Neuronal stem cell (in vitro differentiated cells): ENCODE results near the gene OR2V1.

ENCODE experiments used
- DNase-seq: peaks from one replicate; pipeline ENCODE4 v3.0.0-alpha.2; 2013; ENCODE audit warnings: low spot score
- H2AFZ ChIP-seq: one replicate; pipeline ENCODE4 v1.6.1; 2013; ENCODE audit warnings: mild to moderate bottlenecking, low read length, inconsistent platforms
- H2AK5ac ChIP-seq: 2 replicates; pipeline ENCODE4 v1.6.1; 2013; ENCODE audit warnings: low read depth, mild to moderate bottlenecking, inconsistent platforms, low read length, moderate library complexity, mixed read lengths
- H2BK120ac ChIP-seq: 2 replicates; pipeline ENCODE4 v1.6.1; 2013; ENCODE audit warnings: low read depth, mild to moderate bottlenecking, inconsistent platforms, low read length, moderate library complexity, mixed read lengths
- H2BK12ac ChIP-seq: one replicate; pipeline ENCODE4 v1.6.1; 2013; ENCODE audit warnings: low read length, inconsistent platforms
- H2BK15ac ChIP-seq: 2 replicates; pipeline ENCODE4 v1.6.1; 2013; ENCODE audit warnings: mild to moderate bottlenecking, low read length, inconsistent platforms, mixed read lengths
- H2BK5ac ChIP-seq: one replicate; pipeline ENCODE4 v1.6.1; 2013; ENCODE audit warnings: inconsistent platforms, mild to moderate bottlenecking, low read length, moderate library complexity
- H3K14ac ChIP-seq: one replicate; pipeline ENCODE4 v1.6.1; 2013; ENCODE audit warnings: low read length, inconsistent platforms
- H3K18ac ChIP-seq: 2 replicates; pipeline ENCODE4 v1.6.1; 2013; ENCODE audit warnings: low read length, inconsistent platforms
- H3K23ac ChIP-seq: 2 replicates; pipeline ENCODE4 v1.6.1; 2013; ENCODE audit warnings: low read depth, mild to moderate bottlenecking, mixed read lengths, low read length, inconsistent platforms; ENCODE audit not compliant: poor library complexity
- H3K27ac ChIP-seq: replicated peaks from 3 replicates; pipeline ENCODE4 v1.5.1; 2013; ENCODE audit warnings: low read length, inconsistent platforms
- H3K27me3 ChIP-seq, 3 experiments: 2 replicates each; pipeline ENCODE4 v1.6.1; 2013; ENCODE audit warnings: low read length in 3 of 3, mild to moderate bottlenecking in 2 of 3, inconsistent platforms in 1 of 3, low read depth in 1 of 3, mixed read lengths in 1 of 3, moderate library complexity in 1 of 3; ENCODE audit not compliant: control insufficient read depth in 3 of 3, insufficient read depth in 3 of 3
- H3K36me3 ChIP-seq, 2 donors: replicated peaks in 1 of 2; 2 replicates each; pipeline ENCODE4 v1.6.1; 2013; ENCODE audit warnings: low read length in 2 of 2; ENCODE audit not compliant: control insufficient read depth in 2 of 2, insufficient read depth in 2 of 2
- H3K4ac ChIP-seq: 2 replicates; pipeline ENCODE4 v1.6.1; 2013; ENCODE audit warnings: inconsistent platforms, mild to moderate bottlenecking, low read length, moderate library complexity
- H3K4me1 ChIP-seq, 2 donors: 1 replicate in 1 of 2; 2 replicates in 1 of 2; pipeline ENCODE4 v1.6.1; 2013; ENCODE audit warnings: low read length in 2 of 2, low read depth in 1 of 2; ENCODE audit not compliant: control insufficient read depth in 2 of 2, insufficient read depth in 1 of 2
- H3K4me2 ChIP-seq: one replicate; pipeline ENCODE4 v1.6.1; 2013; ENCODE audit warnings: mild to moderate bottlenecking, low read length, inconsistent platforms; ENCODE audit not compliant: insufficient read depth, poor library complexity, severe bottlenecking
- H3K4me3 ChIP-seq, 2 donors: 2 replicates each; pipeline ENCODE4 v1.5.1; 2013; ENCODE audit warnings: low read length in 2 of 2, mild to moderate bottlenecking in 2 of 2, inconsistent platforms in 1 of 2, moderate library complexity in 1 of 2
- H3K79me1 ChIP-seq: one replicate; pipeline ENCODE4 v1.6.1; 2013; ENCODE audit warnings: low read depth, mild to moderate bottlenecking, inconsistent platforms, low read length, moderate library complexity
- H3K9ac ChIP-seq: one replicate; pipeline ENCODE4 v1.6.1; 2013; ENCODE audit warnings: mild to moderate bottlenecking, low read depth, low read length, inconsistent platforms; ENCODE audit not compliant: poor library complexity
- H3K9me3 ChIP-seq, 2 donors: replicated peaks in 1 of 2; 2 replicates each; pipeline versions ENCODE3 to v1.6.1; 2013; ENCODE audit warnings: low read length in 2 of 2, mild to moderate bottlenecking in 2 of 2, inconsistent platforms in 1 of 2, low read depth in 1 of 2, mixed read lengths in 1 of 2, moderate library complexity in 1 of 2; ENCODE audit not compliant: control insufficient read depth in 2 of 2, insufficient read depth in 1 of 2
- H4K8ac ChIP-seq: one replicate; pipeline ENCODE4 v1.6.1; 2013; ENCODE audit warnings: low read depth, mild to moderate bottlenecking, inconsistent platforms, low read length, moderate library complexity
- H4K91ac ChIP-seq: one replicate; pipeline ENCODE4 v1.6.1; 2013; ENCODE audit warnings: low read length, low read depth, mild to moderate bottlenecking, inconsistent platforms; ENCODE audit not compliant: poor library complexity
- WGBS, 2 donors: extraction: QIAGEN DNeasy Blood & Tissue Kit; methylation state at CpG; one replicate each; pipeline ENCODE4 v1.1.7; 2013; ENCODE audit warnings: missing lambda C conversion rate in 2 of 2, mixed read lengths in 1 of 2; ENCODE audit not compliant: insufficient read length in 2 of 2, insufficient replicate concordance in 1 of 2; ENCODE audit errors: extremely low coverage in 2 of 2; 5-methylcytosine and 5-hydroxymethylcytosine counted together

The OR2V1 gene

GRCh38 chr5:181167814-181168488 is 37.0 kb upstream of the OR2V1 start:
- H3K9ac ChIP-seq, result no peak overlapping the region
- peak overlapping the region; percentile 26 for H3K4me2 ChIP-seq
- H3K79me1 ChIP-seq, result no peaks in the 10 kb centered on the region
- no peak overlapping the region for H3K27ac ChIP-seq
- peaks cover 5 to 10% of the 10 kb centered on the region in 2 donors for H3K4me1 ChIP-seq
- no peak overlapping the region for H3K4me3 ChIP-seq
- H3K14ac ChIP-seq, result no peak overlapping the region
- H3K27me3 ChIP-seq, result peaks cover 2 to 54% (median 42%) of the 10 kb centered on the region in 3 experiments
- H2BK5ac ChIP-seq, result no peak overlapping the region
- WGBS, 2 donors, result no CpG with 5 or more reads among the region's 11 CpGs
- no peak overlapping the region for H2BK12ac ChIP-seq
- H3K18ac ChIP-seq, result no peak overlapping the region
- no peak overlapping the region for H3K23ac ChIP-seq
- H2BK15ac ChIP-seq, result no peak overlapping the region
- H2BK120ac ChIP-seq, result no peak overlapping the region
- DNase-seq, result no peak
- no peak overlapping the region for H2AFZ ChIP-seq
- H3K9me3 ChIP-seq, result peaks cover 0 to 2% of the 10 kb centered on the region in 2 donors
- H3K36me3 ChIP-seq, result no peaks in the 10 kb centered on the region
- H3K4ac ChIP-seq, result no peak overlapping the region
- H4K8ac ChIP-seq, result no peak overlapping the region
- H4K91ac ChIP-seq, result no peak overlapping the region
- H2AK5ac ChIP-seq, result no peak overlapping the region

- Histone ChIP-seq H3K9ac (no peak overlapping the region), H3K23ac (no peak overlapping the region), H3K27me3 (peaks cover 2 to 46% (median 36%) of the 10 kb centered on the region in 3 experiments), H3K36me3 (no peaks in the 10 kb centered on the region), H2BK15ac (no peak overlapping the region), H3K4me3 (no peak overlapping the region), H3K18ac (no peak overlapping the region), H2BK12ac (no peak overlapping the region), H3K4ac (no peak overlapping the region), H2AK5ac (no peak overlapping the region), H2BK120ac (no peak overlapping the region), H2BK5ac (no peak overlapping the region), H3K14ac (no peak overlapping the region), H4K91ac (no peak overlapping the region), H3K27ac (no peak overlapping the region), H2AFZ (no peak overlapping the region), H3K79me1 (no peaks in the 10 kb centered on the region), H3K4me1 (peaks cover 5 to 10% of the 10 kb centered on the region in 2 donors), H3K4me2 (no peak overlapping the region), H4K8ac (no peak overlapping the region), H3K9me3 (peaks cover 0 to 2% of the 10 kb centered on the region in 2 donors)
- no CpG with 5 or more reads among the region's 6 CpGs for WGBS, 2 donors
- no peak for DNase-seq
These were observed 36.1 kb upstream of the OR2V1 start for GRCh38 chr5:181166812-181167733.

- Histone ChIP-seq H2BK12ac (no peak overlapping the region), H4K91ac (no peak overlapping the region), H3K4ac (no peak overlapping the region), H3K23ac (no peak overlapping the region), H3K4me1 (peaks cover 3 to 11% of the 10 kb centered on the region in 2 donors), H3K27me3 (peaks cover 0 to 20% (median 13%) of the 10 kb centered on the region in 3 experiments), H2AFZ (no peak overlapping the region), H3K18ac (no peak overlapping the region), H3K27ac (no peak overlapping the region), H2BK5ac (no peak overlapping the region), H3K14ac (no peak overlapping the region), H3K9me3 (no peaks in the 10 kb centered on the region), H4K8ac (no peak overlapping the region), H3K9ac (no peak overlapping the region), H3K4me3 (peak overlapping the region in 1 of 2 donors; percentile 70), H2BK120ac (no peak overlapping the region), H2BK15ac (no peak overlapping the region), H3K79me1 (no peaks in the 10 kb centered on the region), H3K4me2 (peak overlapping the region; percentile 19), H3K36me3 (no peaks in the 10 kb centered on the region), H2AK5ac (peak overlapping the region; percentile 76)
- no CpG with 5 or more reads among the region's 52 CpGs for WGBS, 2 donors
- no peak for DNase-seq
These were observed 33.3 kb upstream of the OR2V1 start for GRCh38 chr5:181164076-181164952.
